HepG2 (cell line): Measurements from ENCODE around the gene CARMIL3. TPM values are rescaled to one million over a fixed set of nuclear protein-coding genes. Genes with fewer than 3 reads are reported as not detected.

Experiments used
- ARNT ChIP-seq: fragments of 450-650 bp; IDR thresholded peaks from 2 replicates; pipeline ENCODE4 v1.6.1; 2017
- ATF2 ChIP-seq: sonication (generic); formaldehyde crosslinking; IDR thresholded peaks from 2 replicates; pipeline ENCODE4 v1.4.0; 2020; ENCODE audit warnings: missing genetic modification reagents
- ISL2 ChIP-seq: sonication (generic); formaldehyde crosslinking; IDR thresholded peaks from 2 replicates; pipeline ENCODE4 v1.5.0; 2020; ENCODE audit warnings: missing genetic modification reagents
- LRRFIP1 ChIP-seq: sonication (generic); formaldehyde crosslinking; conservative IDR thresholded peaks from 2 replicates; pipeline ENCODE4 v1.4.0; 2020; ENCODE audit warnings: missing genetic modification reagents
- MATR3 ChIP-seq: sonication (generic); formaldehyde crosslinking; IDR thresholded peaks from 2 replicates; pipeline ENCODE4 v1.4.0; 2020; ENCODE audit warnings: missing genetic modification reagents
- MAZ ChIP-seq, 2 experiments: sonication (generic) in 1 of 2; formaldehyde crosslinking in 1 of 2; IDR thresholded peaks; 2 replicates each; pipeline versions ENCODE4 v1.5.0 to v1.6.1; 2012 to 2020; ENCODE audit warnings: low read depth in 2 of 2, mild to moderate bottlenecking in 2 of 2, borderline replicate concordance in 1 of 2, improper control_type of control experiment in 1 of 2, low read length in 1 of 2, missing genetic modification reagents in 1 of 2, moderate library complexity in 1 of 2
- MZF1 ChIP-seq: sonication (generic); formaldehyde crosslinking; IDR thresholded peaks from 2 replicates; pipeline ENCODE4 v1.8.1; 2023; ENCODE audit warnings: mild to moderate bottlenecking, missing genetic modification reagents, borderline replicate concordance
- NAIF1 ChIP-seq: sonication (generic); formaldehyde crosslinking; IDR thresholded peaks from 2 replicates; pipeline ENCODE4 v1.5.0; 2020; ENCODE audit warnings: mild to moderate bottlenecking, missing genetic modification reagents, borderline replicate concordance
- NFIC ChIP-seq: IDR thresholded peaks from 2 replicates; pipeline ENCODE4 v1.6.1; 2012; ENCODE audit warnings: mild to moderate bottlenecking, low read length, inconsistent platforms
- PAF1 ChIP-seq: IDR thresholded peaks from 2 replicates; pipeline ENCODE4 v1.6.1; 2016; ENCODE audit warnings: missing genetic modification reagents, missing compliant biosample characterization
- PRDM4 ChIP-seq: sonication (generic); formaldehyde crosslinking; IDR thresholded peaks from 2 replicates; pipeline ENCODE4 v1.9.0; 2021; ENCODE audit warnings: missing genetic modification reagents, borderline replicate concordance
- RELA ChIP-seq: sonication (generic); formaldehyde crosslinking; IDR thresholded peaks from 2 replicates; pipeline ENCODE4 v1.4.0; 2020; ENCODE audit warnings: missing genetic modification reagents
- ZBTB46 ChIP-seq: sonication (generic); formaldehyde crosslinking; IDR thresholded peaks from 2 replicates; pipeline ENCODE4 v1.4.0; 2020; ENCODE audit warnings: mild to moderate bottlenecking, missing genetic modification reagents, borderline replicate concordance
- ZFY ChIP-seq: sonication (generic); formaldehyde crosslinking; IDR thresholded peaks from 2 replicates; pipeline ENCODE4 v1.4.0; 2020; ENCODE audit warnings: missing genetic modification reagents
- ZMYM2 ChIP-seq: sonication (generic); formaldehyde crosslinking; IDR thresholded peaks from 2 replicates; pipeline ENCODE4 v1.8.0; 2022; ENCODE audit warnings: mild to moderate bottlenecking, missing genetic modification reagents
- ZNF597 ChIP-seq: sonication (generic); formaldehyde crosslinking; IDR thresholded peaks from 2 replicates; pipeline ENCODE4 v1.5.0; 2020; ENCODE audit warnings: missing genetic modification reagents
- ZNF607 ChIP-seq: sonication (generic); formaldehyde crosslinking; IDR thresholded peaks from 2 replicates; pipeline ENCODE4 v1.5.1; 2020; ENCODE audit warnings: missing genetic modification reagents, mild to moderate bottlenecking, borderline replicate concordance
- ZNF777 ChIP-seq: sonication (generic); formaldehyde crosslinking; IDR thresholded peaks from 2 replicates; pipeline ENCODE4 v1.4.0; 2020; ENCODE audit warnings: missing genetic modification reagents
- ZNF883 ChIP-seq: sonication (generic); formaldehyde crosslinking; IDR thresholded peaks from 2 replicates; pipeline ENCODE4 v1.5.1; 2020; ENCODE audit warnings: mild to moderate bottlenecking, missing genetic modification reagents; ENCODE audit errors: not compliant biosample characterization
- polyA plus RNA-seq, 8 experiments: library from polyadenylated mRNA; depleted of rRNA in 3 of 8; stranded (reverse) in 7 of 8; unstranded in 1 of 8; fragments of >200 nt; fragmentation: Illumina TruSeq in 4 of 8; extraction: Trizol in 4 of 8; gene quantifications; 2 replicates each; pipeline versions ENCODE4 v1.2.1 to v1.2.3, GENCODE V29; 2011 to 2016; ENCODE audit warnings: low read depth in 4 of 8, missing spikeins in 1 of 8, mixed read lengths in 1 of 8; ENCODE audit not compliant: insufficient read depth in 1 of 8
- total RNA-seq, 5 experiments: library from RNA; depleted of rRNA; stranded (reverse); fragments of >200 nt; fragmentation: Illumina TruSeq; extraction: Trizol; gene quantifications; 2 replicates each; pipeline ENCODE4 v1.2.3, GENCODE V29; 2016; ENCODE audit warnings: low read depth in 1 of 5

CARMIL3 gene
- total and polyA plus RNA-seq, 2 of the 13 experiments (the other 11 are each of a cell fraction or from before 2014, with no cell fraction given), result 0.27 to 0.55 TPM

- TF ChIP-seq ZNF883 (CRISPR knock-in tag) (peak; percentile 99), ZNF597 (CRISPR knock-in tag) (peak; percentile 92; the same call in 1 of the 2 replicates), NFIC (no peak), MATR3 (CRISPR knock-in tag) (peak; percentile 98), PRDM4 (peak; percentile 81; the same call in 1 of the 2 replicates), NAIF1 (no peak), ARNT (no peak), ZBTB46 (CRISPR knock-in tag) (no peak), RELA (CRISPR knock-in tag) (peak; percentile 92), MAZ (IDR thresholded peaks at IDR 0.05; ENCODE audit: borderline replicate concordance, low read depth, low read length) (peak; percentile 94), MAZ (CRISPR knock-in tag; IDR thresholded peaks at IDR 0.05; ENCODE audit: low read depth) (peak; percentile 100), MZF1 (CRISPR knock-in tag) (peak; percentile 86; the same call in 1 of the 2 replicates), ZFY (CRISPR knock-in tag) (peak; percentile 89), ZMYM2 (CRISPR knock-in tag) (peak; percentile 78), ATF2 (CRISPR knock-in tag) (peak; percentile 83), ZNF607 (CRISPR knock-in tag) (no peak), LRRFIP1 (no peak), ZNF777 (CRISPR knock-in tag) (peak; percentile 91), ISL2 (CRISPR knock-in tag) (peak; percentile 92), PAF1 (CRISPR knock-in tag) (peak; percentile 97; the same call in 1 of the 2 replicates)
Observed at GRCh38 chr14:24093901-24094840, 42.4 kb downstream of the CARMIL3 start, which contains the start of gene PCK2 (continued).
